SU-DHL-6 (cell line): Measurements from ENCODE around the gene EIF4A2.

Experiments used
- EZH2phosphoT487 ChIP-seq: fragments of 200-600 bp; sonication (generic), shearing (Covaris generic); conservative IDR thresholded peaks from 2 replicates; pipeline ENCODE4 v1.6.1; 2018; ENCODE audit warnings: mild to moderate bottlenecking, antibody characterized with exemption, low read length, moderate library complexity, mixed read lengths
- TF ChIP-seq, protein P1 (sequence below): fragments of 200-600 bp; sonication (generic); IDR thresholded peaks from one replicate; pipeline ENCODE4 v1.5.1; 2017; ENCODE audit warnings: antibody characterized with exemption, mild to moderate bottlenecking, low read length, moderate library complexity; ENCODE audit not compliant: insufficient read depth, poor library complexity, severe bottlenecking

GRCh38 chr3:186790261-186790981 lies 7.0 kb downstream of the EIF4A2 start:
- TF ChIP-seq, protein P1, sequence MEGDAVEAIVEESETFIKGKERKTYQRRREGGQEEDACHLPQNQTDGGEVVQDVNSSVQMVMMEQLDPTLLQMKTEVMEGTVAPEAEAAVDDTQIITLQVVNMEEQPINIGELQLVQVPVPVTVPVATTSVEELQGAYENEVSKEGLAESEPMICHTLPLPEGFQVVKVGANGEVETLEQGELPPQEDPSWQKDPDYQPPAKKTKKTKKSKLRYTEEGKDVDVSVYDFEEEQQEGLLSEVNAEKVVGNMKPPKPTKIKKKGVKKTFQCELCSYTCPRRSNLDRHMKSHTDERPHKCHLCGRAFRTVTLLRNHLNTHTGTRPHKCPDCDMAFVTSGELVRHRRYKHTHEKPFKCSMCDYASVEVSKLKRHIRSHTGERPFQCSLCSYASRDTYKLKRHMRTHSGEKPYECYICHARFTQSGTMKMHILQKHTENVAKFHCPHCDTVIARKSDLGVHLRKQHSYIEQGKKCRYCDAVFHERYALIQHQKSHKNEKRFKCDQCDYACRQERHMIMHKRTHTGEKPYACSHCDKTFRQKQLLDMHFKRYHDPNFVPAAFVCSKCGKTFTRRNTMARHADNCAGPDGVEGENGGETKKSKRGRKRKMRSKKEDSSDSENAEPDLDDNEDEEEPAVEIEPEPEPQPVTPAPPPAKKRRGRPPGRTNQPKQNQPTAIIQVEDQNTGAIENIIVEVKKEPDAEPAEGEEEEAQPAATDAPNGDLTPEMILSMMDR, result no peak
- TF ChIP-seq EZH2phosphoT487, result no peak
